HUES48 (cell line): ENCODE data around the gene KIAA1549.
A peak's percentile ranks its signal among the peaks of the same experiment; 100 is the strongest.
"Not testable (repeated sequence)": the region's sequence is repeated elsewhere in the genome, so short reads cannot be mapped to it uniquely, and the experiment has no call there.

Source experiments
- H3K27ac ChIP-seq: one replicate; pipeline ENCODE4 v1.7.0; 2013; ENCODE audit warnings: low read depth, low read length, inconsistent platforms
- H3K27me3 ChIP-seq: 2 replicates; pipeline ENCODE4 v1.6.1; 2013; ENCODE audit warnings: mild to moderate bottlenecking, low read length; ENCODE audit not compliant: control insufficient read depth, insufficient read depth
- H3K36me3 ChIP-seq: 2 replicates; pipeline ENCODE4 v1.6.1; 2013; ENCODE audit warnings: low read length; ENCODE audit not compliant: control insufficient read depth, insufficient read depth
- H3K4me1 ChIP-seq: 2 replicates; pipeline ENCODE4 v1.6.1; 2013; ENCODE audit warnings: mild to moderate bottlenecking, low read length; ENCODE audit not compliant: control insufficient read depth, insufficient read depth
- H3K4me3 ChIP-seq: 2 replicates; pipeline ENCODE4 v1.5.1; 2013; ENCODE audit warnings: mild to moderate bottlenecking, low read depth, low read length
- H3K9ac ChIP-seq: 2 replicates; pipeline ENCODE4 v1.6.1; 2013; ENCODE audit warnings: mild to moderate bottlenecking, low read depth, low read length, moderate library complexity
- H3K9me3 ChIP-seq: 2 replicates; pipeline ENCODE4 v1.6.1; 2013; ENCODE audit warnings: low read length; ENCODE audit not compliant: control insufficient read depth, insufficient read depth

The KIAA1549 gene

GRCh38 chr7:138992052-138992531 is 10.9 kb upstream of the KIAA1549 start:
- no peak overlapping the region for H3K4me3 ChIP-seq
- H3K9me3 ChIP-seq, result peaks cover 10% of the 10 kb centered on the region
- no peak overlapping the region for H3K27ac ChIP-seq
- H3K9ac ChIP-seq, result no peak overlapping the region
- H3K36me3 ChIP-seq, result no peaks in the 10 kb centered on the region
- no peaks in the 10 kb centered on the region for H3K27me3 ChIP-seq
- no peaks in the 10 kb centered on the region for H3K4me1 ChIP-seq

DNA sequence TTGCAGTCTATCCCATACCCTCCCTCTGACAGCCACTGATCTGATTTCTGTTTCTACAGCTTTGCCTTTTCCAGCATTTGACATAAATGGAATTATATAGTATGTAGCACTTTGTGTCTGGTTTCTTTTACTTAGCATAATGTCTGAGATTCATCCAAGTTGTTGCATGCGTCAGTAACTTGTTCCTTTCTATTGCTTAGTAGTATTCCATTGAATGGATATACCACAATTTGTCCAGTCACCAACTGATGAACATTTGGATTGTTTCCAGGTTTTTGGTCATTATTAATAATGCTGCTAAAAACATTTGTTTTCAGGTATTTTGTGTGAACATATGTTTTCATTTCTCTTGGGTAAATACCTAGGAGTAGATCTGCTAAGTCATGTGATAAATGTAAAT is 6.5 kb upstream of the KIAA1549 start:
- Histone ChIP-seq H3K36me3 (no peaks in the 10 kb centered on the region), H3K27ac (no peak overlapping the region), H3K27me3 (peaks cover 3% of the 10 kb centered on the region), H3K4me1 (no peaks in the 10 kb centered on the region), H3K9ac (no peak overlapping the region), H3K9me3 (peaks cover 10% of the 10 kb centered on the region), H3K4me3 (no peak overlapping the region)

- Histone ChIP-seq H3K9me3 (no peaks in the 10 kb centered on the region), H3K9ac (peak overlapping the region; percentile 54; the same call in 1 of the 2 replicates), H3K4me3 (peak overlapping the region; percentile 86)
Observed at GRCh38 chr7:138982204-138982623, 1.0 kb upstream of the KIAA1549 start.

GRCh38 chr7:138980563-138981291 is 462 bp downstream of the KIAA1549 start:
- H3K27ac ChIP-seq, result peak overlapping the region; percentile 16

More at GRCh38 chr7:138982204-138982623, 1.0 kb upstream of the KIAA1549 start:
- no peak overlapping the region for H3K27ac ChIP-seq
- H3K4me1 ChIP-seq, result peaks cover 20% of the 10 kb centered on the region
- H3K27me3 ChIP-seq, result peaks cover 26% of the 10 kb centered on the region
- H3K36me3 ChIP-seq, result no peaks in the 10 kb centered on the region

GRCh38 chr7:138979988-138980562 is 1.1 kb downstream of the KIAA1549 start:
- H3K27me3 ChIP-seq, result peaks cover 26% of the 10 kb centered on the region
- H3K36me3 ChIP-seq, result no peaks in the 10 kb centered on the region
- peaks cover 39% of the 10 kb centered on the region for H3K4me1 ChIP-seq
- no peak overlapping the region for H3K27ac ChIP-seq
- peak overlapping the region; percentile 86 for H3K4me3 ChIP-seq
- H3K9me3 ChIP-seq, result no peaks in the 10 kb centered on the region
- H3K9ac ChIP-seq, result peak overlapping the region; percentile 64

More at GRCh38 chr7:138980563-138981291, 462 bp downstream of the KIAA1549 start:
- Histone ChIP-seq H3K9ac (peak overlapping the region; percentile 64), H3K27me3 (peaks cover 26% of the 10 kb centered on the region), H3K4me1 (peaks cover 32% of the 10 kb centered on the region), H3K4me3 (peak overlapping the region; percentile 86), H3K36me3 (no peaks in the 10 kb centered on the region), H3K9me3 (no peaks in the 10 kb centered on the region)

DNA sequence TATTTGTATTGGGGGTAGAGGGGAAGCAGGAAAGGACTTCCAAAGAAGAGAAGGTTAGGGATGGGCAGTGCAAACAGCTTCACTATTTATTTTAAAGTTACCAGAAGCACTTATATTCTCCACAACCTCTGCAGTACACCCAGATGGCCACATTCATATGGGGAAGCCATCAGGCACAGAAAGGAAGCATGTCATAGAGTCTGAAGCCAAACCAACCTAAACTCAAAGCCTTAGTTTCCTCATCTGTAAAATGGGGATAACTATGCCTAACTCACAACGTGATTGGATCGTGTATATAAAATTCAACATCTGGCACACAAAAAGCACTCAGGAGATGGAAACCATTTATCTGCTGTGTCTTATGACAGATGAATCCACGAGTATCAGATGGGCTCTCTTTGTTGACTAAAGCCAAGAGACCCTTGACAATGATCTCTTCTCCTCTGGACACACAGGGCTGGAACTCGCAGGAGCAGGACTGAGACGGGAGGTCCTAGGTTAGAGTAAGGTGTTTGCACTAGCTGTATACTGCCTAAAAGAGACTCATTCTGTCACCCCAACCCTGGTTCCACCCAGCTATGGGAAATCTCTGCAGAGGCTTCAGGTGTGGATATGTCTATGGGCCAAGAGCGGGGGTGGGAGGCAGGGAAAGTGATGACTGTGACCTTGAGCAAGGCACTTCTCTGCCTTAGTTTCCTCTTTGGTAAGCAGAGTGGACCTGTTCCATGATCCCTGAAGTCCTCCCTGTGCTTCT is 1.8 kb downstream of the KIAA1549 start:
- Histone ChIP-seq H3K4me3 (peak overlapping the region; percentile 86), H3K9me3 (no peaks in the 10 kb centered on the region), H3K36me3 (no peaks in the 10 kb centered on the region), H3K27ac (no peak overlapping the region), H3K9ac (no peak overlapping the region), H3K27me3 (peaks cover 26% of the 10 kb centered on the region), H3K4me1 (peaks cover 45% of the 10 kb centered on the region)

DNA sequence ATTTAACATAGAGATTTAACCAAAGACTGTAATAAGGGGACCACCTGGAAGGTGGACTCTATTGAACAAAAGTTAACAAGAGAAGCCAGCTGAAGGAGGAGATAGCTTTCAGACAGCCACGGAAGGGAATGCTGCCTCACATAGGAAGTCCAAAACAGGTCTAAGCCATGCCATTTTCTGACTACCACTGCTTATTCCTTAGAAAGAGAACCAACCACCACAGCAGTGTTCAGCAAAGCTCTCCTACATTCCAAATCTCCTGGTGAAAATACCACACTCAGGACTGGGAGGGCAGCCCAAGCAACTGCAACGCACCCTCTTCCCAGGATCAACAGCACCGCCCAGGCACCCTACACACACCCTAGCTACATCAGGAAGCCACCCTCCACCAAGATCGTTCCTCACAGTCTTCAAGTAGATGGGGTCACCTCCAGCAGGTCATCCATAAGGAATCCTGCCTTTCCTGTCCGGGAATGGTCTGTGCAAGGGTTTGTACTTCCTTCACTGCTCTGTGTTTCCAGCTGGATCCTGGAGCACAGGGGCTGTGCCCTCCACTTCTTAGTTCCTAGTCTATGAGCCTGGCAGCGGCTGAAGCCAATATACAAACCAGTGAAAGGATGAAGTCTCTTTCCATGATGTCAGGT is 2.5 kb downstream of the KIAA1549 start:
- H3K4me3 ChIP-seq, result 0 out of 2 replicates have a peak overlapping the region, but pooled peaks have one; percentile 9
- peaks cover 53% of the 10 kb centered on the region for H3K4me1 ChIP-seq
- H3K27ac ChIP-seq, result no peak overlapping the region
- peaks cover 26% of the 10 kb centered on the region for H3K27me3 ChIP-seq
- no peak overlapping the region for H3K9ac ChIP-seq
- no peaks in the 10 kb centered on the region for H3K36me3 ChIP-seq
- no peaks in the 10 kb centered on the region for H3K9me3 ChIP-seq

GRCh38 chr7:138976161-138976560 is 5.0 kb downstream of the KIAA1549 start:
- not testable (repeated sequence) for H3K36me3 ChIP-seq, H3K9me3 ChIP-seq, H3K9ac ChIP-seq
- Histone ChIP-seq H3K27ac (peak overlapping the region; percentile 27), H3K4me3 (0 out of 2 replicates have a peak overlapping the region, but pooled peaks have one; percentile 23), H3K4me1 (peaks cover 58% of the 10 kb centered on the region), H3K27me3 (peaks cover 15% of the 10 kb centered on the region)

- Histone ChIP-seq H3K9ac (no peak overlapping the region), H3K27ac (peak overlapping the region; percentile 29), H3K4me3 (peak overlapping the region; percentile 3), H3K4me1 (peaks cover 58% of the 10 kb centered on the region), H3K27me3 (peaks cover 14% of the 10 kb centered on the region), H3K36me3 (no peaks in the 10 kb centered on the region), H3K9me3 (no peaks in the 10 kb centered on the region)
Observed at GRCh38 chr7:138975343-138976104, 5.7 kb downstream of the KIAA1549 start.

- Histone ChIP-seq H3K9ac (no peak overlapping the region), H3K27me3 (peaks cover 6% of the 10 kb centered on the region; the same call in 1 of the 2 replicates), H3K27ac (peak overlapping the region; percentile 29), H3K36me3 (no peaks in the 10 kb centered on the region), H3K4me3 (peak overlapping the region; percentile 3), H3K4me1 (peaks cover 52% of the 10 kb centered on the region), H3K9me3 (no peaks in the 10 kb centered on the region)
Observed at GRCh38 chr7:138974675-138975292, 6.4 kb downstream of the KIAA1549 start.
